Trophoblast cell (in vitro differentiated cells and primary cell): ENCODE data around the gene ARHGAP20.
A peak's percentile ranks its signal among the peaks of the same experiment; 100 is the strongest.

Source experiments
- DNase-seq, 2 donors: peaks; one replicate each; pipeline ENCODE4 v3.0.0-alpha.2; 2016
- H2AFZ ChIP-seq: 2 replicates; pipeline ENCODE4 v1.6.1; 2013; ENCODE audit warnings: low read length, moderate library complexity, mild to moderate bottlenecking; ENCODE audit not compliant: insufficient read depth, poor library complexity
- H2AK5ac ChIP-seq: 2 replicates; pipeline ENCODE4 v1.6.1; 2013; ENCODE audit warnings: mild to moderate bottlenecking, low read length
- H2BK120ac ChIP-seq: 2 replicates; pipeline ENCODE4 v1.6.1; 2013; ENCODE audit warnings: low read length, mild to moderate bottlenecking, moderate library complexity; ENCODE audit not compliant: insufficient read depth, poor library complexity
- H2BK12ac ChIP-seq: 2 replicates; pipeline ENCODE4 v1.6.1; 2013; ENCODE audit warnings: mild to moderate bottlenecking, low read length, moderate library complexity
- H2BK5ac ChIP-seq: 2 replicates; pipeline ENCODE4 v1.6.1; 2013; ENCODE audit warnings: low read length, low read depth, moderate library complexity, mild to moderate bottlenecking; ENCODE audit not compliant: poor library complexity
- H3K14ac ChIP-seq: 2 replicates; pipeline ENCODE4 v1.6.1; 2013; ENCODE audit warnings: mild to moderate bottlenecking, low read length
- H3K18ac ChIP-seq: 2 replicates; pipeline ENCODE4 v1.6.1; 2013; ENCODE audit warnings: mild to moderate bottlenecking, low read length
- H3K23ac ChIP-seq: 2 replicates; pipeline ENCODE4 v1.6.1; 2013; ENCODE audit warnings: low read length
- H3K27ac ChIP-seq: 2 replicates; pipeline ENCODE4 v1.5.1; 2013; ENCODE audit warnings: low read depth, mild to moderate bottlenecking, inconsistent platforms, low read length, moderate library complexity
- H3K27me3 ChIP-seq: 2 replicates; pipeline ENCODE4 v1.6.1; 2013; ENCODE audit warnings: inconsistent platforms, mild to moderate bottlenecking, low read length, moderate library complexity; ENCODE audit not compliant: insufficient read depth
- H3K36me3 ChIP-seq, 2 experiments: 1 replicate in 1 of 2; 2 replicates in 1 of 2; pipeline ENCODE4 v1.6.1; 2013; ENCODE audit warnings: low read length in 2 of 2, mild to moderate bottlenecking in 2 of 2, moderate library complexity in 1 of 2; ENCODE audit not compliant: insufficient read depth in 2 of 2, control insufficient read depth in 1 of 2
- H3K4ac ChIP-seq: 2 replicates; pipeline ENCODE4 v1.6.1; 2013; ENCODE audit warnings: low read depth, mild to moderate bottlenecking, low read length, moderate library complexity
- H3K4me1 ChIP-seq, 2 experiments: 1 replicate in 1 of 2; 2 replicates in 1 of 2; pipeline ENCODE4 v1.6.1; 2013; ENCODE audit warnings: low read length in 2 of 2, mild to moderate bottlenecking in 2 of 2, moderate library complexity in 1 of 2; ENCODE audit not compliant: insufficient read depth in 2 of 2, control insufficient read depth in 1 of 2
- H3K4me2 ChIP-seq: 2 replicates; pipeline ENCODE4 v1.6.1; 2013; ENCODE audit warnings: inconsistent platforms, mild to moderate bottlenecking, low read length, moderate library complexity
- H3K4me3 ChIP-seq: 2 replicates; pipeline ENCODE4 v1.5.1; 2013; ENCODE audit warnings: mild to moderate bottlenecking, low read depth, low read length, inconsistent platforms
- H3K79me1 ChIP-seq: one replicate; pipeline ENCODE4 v1.6.1; 2013; ENCODE audit warnings: low read length
- H3K79me2 ChIP-seq: 2 replicates; pipeline ENCODE4 v1.6.1; 2013; ENCODE audit warnings: low read length, mild to moderate bottlenecking; ENCODE audit not compliant: control insufficient read depth, insufficient read depth, poor library complexity
- H3K9ac ChIP-seq: 2 replicates; pipeline ENCODE4 v1.6.1; 2013; ENCODE audit warnings: mild to moderate bottlenecking, low read length
- H3K9me3 ChIP-seq: 2 replicates; pipeline ENCODE4 v1.6.1; 2013; ENCODE audit warnings: low read depth, mild to moderate bottlenecking, control low read depth, inconsistent platforms, low read length; ENCODE audit not compliant: insufficient read depth
- H4K12ac ChIP-seq: 2 replicates; pipeline ENCODE4 v1.6.1; 2013; ENCODE audit warnings: low read depth, mild to moderate bottlenecking, low read length, moderate library complexity
- H4K8ac ChIP-seq: 2 replicates; pipeline ENCODE4 v1.6.1; 2013; ENCODE audit warnings: low read depth, mild to moderate bottlenecking, low read length, moderate library complexity
- H4K91ac ChIP-seq: one replicate; pipeline ENCODE4 v1.6.1; 2013; ENCODE audit warnings: low read depth, mild to moderate bottlenecking, low read length, moderate library complexity
- whole genome bisulfite sequencing: extraction: QIAGEN DNeasy Blood & Tissue Kit; methylation state at CpG from one replicate; pipeline ENCODE4 v1.1.7; 2013; ENCODE audit warnings: missing lambda C conversion rate; ENCODE audit not compliant: insufficient read length, insufficient coverage; ENCODE audit errors: extremely low coverage; 5-methylcytosine and 5-hydroxymethylcytosine counted together

Gene ARHGAP20

GRCh38 chr11:110711448-110711775 is 825 bp downstream of the ARHGAP20 start:
- no peak overlapping the region for H3K18ac ChIP-seq

GRCh38 chr11:110710628-110711381 is 1.4 kb downstream of the ARHGAP20 start:
- Histone ChIP-seq H4K91ac (no peak overlapping the region), H3K14ac (no peak overlapping the region), H3K4ac (no peak overlapping the region), H2AFZ (no peak overlapping the region), H3K23ac (no peak overlapping the region), H2AK5ac (no peak overlapping the region), H3K9ac (no peak overlapping the region), H2BK5ac (no peak overlapping the region), H2BK12ac (no peak overlapping the region), H3K18ac (no peak overlapping the region), H3K27me3 (peaks cover 40% of the 10 kb centered on the region), H4K8ac (no peak overlapping the region), H3K79me2 (no peaks in the 10 kb centered on the region), H3K36me3 (no peaks in the 10 kb centered on the region), H3K4me2 (peak overlapping the region; percentile 82), H3K9me3 (peaks cover 5% of the 10 kb centered on the region), H4K12ac (no peak overlapping the region), H3K27ac (no peak overlapping the region), H3K4me3 (no peak overlapping the region), H3K4me1 (peaks cover 15% of the 10 kb centered on the region in 2 experiments), H2BK120ac (no peak overlapping the region), H3K79me1 (no peaks in the 10 kb centered on the region)
- no CpG with 5 or more reads among the region's 33 CpGs for WGBS
- peak; percentile 74 to 76 for DNase-seq

More at GRCh38 chr11:110711448-110711775, 825 bp downstream of the ARHGAP20 start:
- Histone ChIP-seq H3K4ac (no peak overlapping the region), H3K23ac (no peak overlapping the region), H3K9me3 (peaks cover 5% of the 10 kb centered on the region), H4K91ac (no peak overlapping the region), H3K4me1 (peaks cover 15% of the 10 kb centered on the region in 2 experiments), H3K27me3 (peaks cover 40% of the 10 kb centered on the region), H4K8ac (no peak overlapping the region), H3K79me2 (no peaks in the 10 kb centered on the region), H2AK5ac (no peak overlapping the region), H3K79me1 (no peaks in the 10 kb centered on the region), H2BK120ac (no peak overlapping the region), H2BK5ac (no peak overlapping the region), H3K9ac (no peak overlapping the region), H3K14ac (no peak overlapping the region), H3K4me3 (peak overlapping the region; percentile 64), H2AFZ (peak overlapping the region; percentile 32), H4K12ac (no peak overlapping the region), H2BK12ac (no peak overlapping the region), H3K4me2 (peak overlapping the region; percentile 82), H3K36me3 (no peaks in the 10 kb centered on the region), H3K27ac (no peak overlapping the region)
- DNase-seq, result no peak
- WGBS, result no CpG with 5 or more reads among the region's 24 CpGs

GRCh38 chr11:110704210-110704864 is 7.9 kb downstream of the ARHGAP20 start:
- Histone ChIP-seq H3K36me3 (no peaks in the 10 kb centered on the region), H3K27me3 (peaks cover under 1% of the 10 kb centered on the region), H4K91ac (no peak overlapping the region), H3K4me1 (no peaks in the 10 kb centered on the region), H3K79me2 (no peaks in the 10 kb centered on the region), H2BK5ac (no peak overlapping the region), H2BK12ac (no peak overlapping the region), H3K9ac (no peak overlapping the region), H3K9me3 (no peaks in the 10 kb centered on the region), H3K27ac (no peak overlapping the region), H3K4ac (no peak overlapping the region), H3K4me3 (no peak overlapping the region), H3K79me1 (no peaks in the 10 kb centered on the region), H3K23ac (no peak overlapping the region), H3K4me2 (no peak overlapping the region), H2BK120ac (no peak overlapping the region), H4K12ac (no peak overlapping the region), H2AK5ac (no peak overlapping the region), H3K18ac (no peak overlapping the region), H2AFZ (no peak overlapping the region), H3K14ac (no peak overlapping the region), H4K8ac (no peak overlapping the region)
- no peak for DNase-seq
- WGBS, result no CpG with 5 or more reads among the region's 5 CpGs

GRCh38 chr11:110691926-110692325 is 20.3 kb downstream of the ARHGAP20 start:
- no CpG with 5 or more reads among the region's 4 CpGs for WGBS
- Histone ChIP-seq H3K4me1 (no peaks in the 10 kb centered on the region), H3K14ac (no peak overlapping the region)

More at GRCh38 chr11:110691926-110692325, 20.3 kb downstream of the ARHGAP20 start:
- no peaks in the 10 kb centered on the region for H3K27me3 ChIP-seq
- no peaks in the 10 kb centered on the region for H3K36me3 ChIP-seq
- H2AK5ac ChIP-seq, result no peak overlapping the region
- no peak overlapping the region for H3K23ac ChIP-seq
- no peak overlapping the region for H3K18ac ChIP-seq
- H3K79me2 ChIP-seq, result no peaks in the 10 kb centered on the region
- H3K27ac ChIP-seq, result no peak overlapping the region
- H3K4me3 ChIP-seq, result no peak overlapping the region
- no peak overlapping the region for H2BK5ac ChIP-seq
- no peak for DNase-seq
- no peak overlapping the region for H3K9ac ChIP-seq
- no peak overlapping the region for H3K4me2 ChIP-seq
- H2BK12ac ChIP-seq, result no peak overlapping the region
- no peak overlapping the region for H2BK120ac ChIP-seq
- no peak overlapping the region for H4K91ac ChIP-seq
- no peaks in the 10 kb centered on the region for H3K9me3 ChIP-seq
- H2AFZ ChIP-seq, result no peak overlapping the region
- no peak overlapping the region for H4K8ac ChIP-seq
- H3K4ac ChIP-seq, result no peak overlapping the region
- H3K79me1 ChIP-seq, result no peaks in the 10 kb centered on the region
- no peak overlapping the region for H4K12ac ChIP-seq
